ENCODE data around the gene ZNF429. TPM values are rescaled to one million over a fixed set of nuclear protein-coding genes. Genes with fewer than 3 reads are reported as not detected.

Gene ZNF429
- total and polyA plus RNA-seq, 2 of the 4 experiments (the other 2 are of a cell fraction), result 4.3 to 6.4 TPM

DNA sequence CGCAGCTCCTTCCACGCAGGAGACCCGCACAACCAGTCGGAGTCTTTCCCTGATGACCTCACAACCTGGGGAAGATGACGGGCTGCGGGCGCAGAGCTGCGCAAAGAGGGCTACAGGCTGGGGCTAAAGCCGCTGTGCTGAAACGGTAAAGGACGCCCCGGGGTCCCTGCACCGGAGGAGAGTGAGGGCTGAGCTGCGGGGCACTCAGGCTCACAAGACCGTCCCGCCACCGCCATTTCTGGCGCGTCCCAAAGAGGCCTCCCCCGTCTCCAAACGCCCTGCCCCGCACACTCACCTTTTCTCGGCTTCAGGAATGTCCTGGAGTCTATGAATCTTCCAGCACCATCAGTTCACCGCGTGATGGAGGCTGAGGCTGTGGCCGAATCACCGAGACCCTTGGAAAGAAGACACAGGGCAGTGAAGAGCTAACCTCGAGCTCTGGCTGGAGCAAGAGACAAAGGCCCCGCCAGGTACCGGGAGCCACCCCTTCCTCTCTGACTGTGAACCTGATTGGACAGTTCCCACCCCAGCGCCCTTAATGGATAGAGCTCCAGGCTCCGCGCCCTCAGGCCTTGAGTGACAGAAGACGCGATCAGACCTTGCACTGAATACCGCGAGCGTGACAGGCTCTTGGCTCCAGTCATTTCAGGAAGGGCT is 41.8 kb upstream of the ZNF429 start:
- dilution Hi-C loops (cut with HindIII; ENCODE audit: low sequenced_read_pairs, unreplicated experiment) (no loop called here), in situ Hi-C loops (cut with MboI; ENCODE audit: low sequenced_read_pairs) (no loop called here), intact Hi-C loops (cut with micrococcal nuclease) (no loop called here)
- no peak overlapping the region for H2BK5ac ChIP-seq (ENCODE audit: low read depth, low read length, poor library complexity, severe bottlenecking)
- DNase-seq, result no peak
- no peak overlapping the region for H3K18ac ChIP-seq (ENCODE audit: low read depth, low read length)
- H4K8ac ChIP-seq (ENCODE audit: low read depth in 2 of 2, low read length in 2 of 2), result no peak overlapping the region
- H3K79me1 ChIP-seq (ENCODE audit: low read depth in 1 of 2, low read length in 2 of 2), result no peaks in the 10 kb centered on the region
- H3K4ac ChIP-seq (ENCODE audit: low read depth, low read length), result no peak overlapping the region
- no peaks in the 10 kb centered on the region for H3K9me1 ChIP-seq (ENCODE audit: insufficient read depth, low read length)
- H3K23ac ChIP-seq (ENCODE audit: low read depth, low read length), result no peak overlapping the region
- no peak overlapping the region for H2AK9ac ChIP-seq (replicated peaks; ENCODE audit: low read depth, low read length, poor library complexity)
- H3K27me3 ChIP-seq (ENCODE audit: control insufficient read depth, insufficient read depth, low read length), result no peaks in the 10 kb centered on the region
- peaks cover 29% of the 10 kb centered on the region for H3K9me3 ChIP-seq (ENCODE audit: control insufficient read depth, insufficient read depth, low read length)
- no peaks in the 10 kb centered on the region for H3K36me3 ChIP-seq (ENCODE audit: control insufficient read depth, insufficient read depth, low read length)
- peak overlapping the region; percentile 63 for H2AFZ ChIP-seq (replicated peaks; ENCODE audit: low read length, poor library complexity)
- no peak overlapping the region for H2BK120ac ChIP-seq (ENCODE audit: low read depth, low read length)
- ChIA-PET CTCF (interaction anchor here (0.5 kb wide), 1 partner anchor 476 kb away, joined by 7 read pairs; no protein-coding TSS in a partner anchor), POLR2A (ENCODE audit: unreplicated experiment) (interaction anchor here (0.6 kb wide), 1 partner anchor 470 kb away, joined by 5 read pairs; no protein-coding TSS in a partner anchor)
- H2AK5ac ChIP-seq (ENCODE audit: low read depth, low read length), result no peak overlapping the region
- H3K9ac ChIP-seq (ENCODE audit: low read depth, low read length), result no peak overlapping the region
- no peak overlapping the region for H3K27ac ChIP-seq (ENCODE audit: insufficient read depth, low read length)
- H4K20me1 ChIP-seq (ENCODE audit: insufficient read depth, low read length), result no peaks in the 10 kb centered on the region
- TF ChIP-seq POLR2A (IDR thresholded peaks at IDR 0.05; ENCODE audit: low read depth, low read length) (no peak), NFE2L2 (IDR thresholded peaks at IDR 0.05; ENCODE audit: low read depth, low read length) (no peak), SMC3 (IDR thresholded peaks at IDR 0.05; ENCODE audit: low read depth, low read length) (no peak), RCOR1 (IDR thresholded peaks at IDR 0.05; ENCODE audit: insufficient replicate concordance, low read length) (no peak)
- BruUV-seq (replicated peaks), result no TSS peak
- H3K4me1 ChIP-seq (ENCODE audit: control insufficient read depth, insufficient read depth, low read length), result no peaks in the 10 kb centered on the region
- H4K5ac ChIP-seq (ENCODE audit: low read depth, low read length), result no peak overlapping the region
- no peak overlapping the region for H3K4me2 ChIP-seq (ENCODE audit: low read depth, low read length)
- 11% methylated on average over 5 of the region's 38 CpGs; no CpG with 5 or more reads in 1 of the 2 experiments for WGBS, 2 experiments (ENCODE audit: extremely low coverage in 2 of 2, insufficient read length in 1 of 2)
- ATAC-seq (ENCODE audit: low read depth), result no peak
- H3K4me3 ChIP-seq (ENCODE audit: insufficient read depth, low read depth, low read length), result no peak overlapping the region
- H2BK20ac ChIP-seq (ENCODE audit: low read depth, low read length), result no peak overlapping the region
- no peak overlapping the region for H2BK15ac ChIP-seq (ENCODE audit: low read depth, low read length)
- no peak overlapping the region for H3K14ac ChIP-seq (replicated peaks; ENCODE audit: low read depth, low read length)
- no peak overlapping the region for H3K56ac ChIP-seq (ENCODE audit: extremely low read depth, insufficient read depth, low read length)
- H4K91ac ChIP-seq (ENCODE audit: insufficient read depth, low read depth, low read length), result no peak overlapping the region
